GM19043 (cell line): ENCODE measurements around the gene AK8.

ENCODE experiments used
- ATAC-seq: cut with Tn5 transposase; IDR thresholded peaks from one replicate; pipeline ENCODE4 v1.9.1; 2021; ENCODE audit warnings: low read depth; ENCODE audit not compliant: unreplicated experiment

The AK8 gene

GRCh38 chr9:132677976-132678375 lies 200.1 kb downstream of the AK8 start:
- ATAC-seq = no peak
